IMR-90 (cell line): ENCODE results near the gene TXNRD1. TPM values are rescaled to one million over a fixed set of nuclear protein-coding genes. Genes with fewer than 3 reads are reported as not detected.

Experiments used
- ATAC-seq: fragments of 200-7000 bp; cut with Tn5 transposase; 2 replicates; pipeline ENCODE4 v1.9.1; 2020; ENCODE audit warnings: low read depth, mild to moderate bottlenecking, moderate library complexity
- BruUV-seq: library from RNA; stranded (reverse); fragments of 400-500 nt; replicated peaks from 2 replicates; lab custom pipeline; 2021; lab: Mats Ljungman, UMichigan
- CTCF ChIA-PET: fragments of 300-600 bp; formaldehyde crosslinking; extraction: SDS; loops from one replicate; lab custom pipeline; 2021; ENCODE audit warnings: antibody characterized with exemption; lab: Yijun Ruan, JAX
- POLR2A ChIA-PET: fragments of 300-600 bp; sonication (Branson Sonifier 250); formaldehyde crosslinking; loops from one replicate; lab custom pipeline; 2022; ENCODE audit warnings: antibody characterized with exemption; ENCODE audit not compliant: unreplicated experiment; lab: Charles Lee
- DNase-seq: peaks from one replicate; pipeline ENCODE4 v3.0.0; 2013
- H2AFZ ChIP-seq: replicated peaks from 2 replicates; pipeline ENCODE3; 2013; ENCODE audit warnings: low read length, mild to moderate bottlenecking; ENCODE audit not compliant: poor library complexity
- H2AK5ac ChIP-seq: 2 replicates; pipeline ENCODE4 v1.6.1; 2013; ENCODE audit warnings: low read depth, low read length, inconsistent platforms
- H2AK9ac ChIP-seq: replicated peaks from 2 replicates; pipeline ENCODE3; 2013; ENCODE audit warnings: mild to moderate bottlenecking, low read depth, low read length, moderate library complexity; ENCODE audit not compliant: poor library complexity
- H2BK120ac ChIP-seq: 2 replicates; pipeline ENCODE4 v1.6.1; 2013; ENCODE audit warnings: low read depth, low read length, inconsistent platforms
- H2BK15ac ChIP-seq: 3 replicates; pipeline ENCODE4 v1.6.1; 2013; ENCODE audit warnings: low read depth, low read length, inconsistent platforms
- H2BK20ac ChIP-seq: 2 replicates; pipeline ENCODE4 v1.6.1; 2013; ENCODE audit warnings: low read depth, mild to moderate bottlenecking, inconsistent platforms, low read length, moderate library complexity
- H2BK5ac ChIP-seq: 2 replicates; pipeline ENCODE4 v1.6.1; 2013; ENCODE audit warnings: mild to moderate bottlenecking, low read depth, low read length, inconsistent platforms; ENCODE audit not compliant: poor library complexity, severe bottlenecking
- H3K14ac ChIP-seq: replicated peaks from 2 replicates; pipeline ENCODE4 v1.6.1; 2013; ENCODE audit warnings: low read depth, low read length, inconsistent platforms
- H3K18ac ChIP-seq: 2 replicates; pipeline ENCODE4 v1.6.1; 2013; ENCODE audit warnings: low read depth, low read length, control low read depth
- H3K23ac ChIP-seq: 2 replicates; pipeline ENCODE4 v1.6.1; 2013; ENCODE audit warnings: low read depth, low read length, inconsistent platforms
- H3K27ac ChIP-seq: 2 replicates; pipeline ENCODE4 v1.5.1; 2013; ENCODE audit warnings: mild to moderate bottlenecking, control low read depth, low read length; ENCODE audit not compliant: insufficient read depth
- H3K27me3 ChIP-seq: 2 replicates; pipeline ENCODE4 v1.6.1; 2013; ENCODE audit warnings: low read length; ENCODE audit not compliant: control insufficient read depth, insufficient read depth
- H3K36me3 ChIP-seq: 2 replicates; pipeline ENCODE4 v1.6.1; 2013; ENCODE audit warnings: low read length, mixed read lengths; ENCODE audit not compliant: control insufficient read depth, insufficient read depth
- H3K4ac ChIP-seq: 2 replicates; pipeline ENCODE4 v1.6.1; 2013; ENCODE audit warnings: low read depth, low read length, inconsistent platforms
- H3K4me1 ChIP-seq: 2 replicates; pipeline ENCODE4 v1.6.1; 2013; ENCODE audit warnings: low read length, mixed read lengths; ENCODE audit not compliant: control insufficient read depth, insufficient read depth
- H3K4me2 ChIP-seq: 2 replicates; pipeline ENCODE4 v1.6.1; 2013; ENCODE audit warnings: low read depth, mild to moderate bottlenecking, control low read depth, low read length, moderate library complexity
- H3K4me3 ChIP-seq: 2 replicates; pipeline ENCODE4 v1.5.1; 2013; ENCODE audit warnings: low read depth, mild to moderate bottlenecking, control low read depth, low read length, moderate library complexity; ENCODE audit not compliant: insufficient read depth
- H3K56ac ChIP-seq: 2 replicates; pipeline ENCODE4 v1.6.1; 2013; ENCODE audit warnings: low read length, inconsistent platforms; ENCODE audit not compliant: insufficient read depth; ENCODE audit errors: extremely low read depth
- H3K79me1 ChIP-seq, 2 experiments: 2 replicates each; pipeline ENCODE4 v1.6.1; 2013; ENCODE audit warnings: low read length in 2 of 2, inconsistent platforms in 1 of 2, low read depth in 1 of 2
- H3K9ac ChIP-seq: 2 replicates; pipeline ENCODE4 v1.6.1; 2013; ENCODE audit warnings: low read depth, low read length, control low read depth
- H3K9me1 ChIP-seq: 2 replicates; pipeline ENCODE4 v1.6.1; 2013; ENCODE audit warnings: low read length, inconsistent platforms; ENCODE audit not compliant: insufficient read depth
- H3K9me3 ChIP-seq: 2 replicates; pipeline ENCODE4 v1.6.1; 2013; ENCODE audit warnings: low read length; ENCODE audit not compliant: control insufficient read depth, insufficient read depth
- H4K20me1 ChIP-seq: 2 replicates; pipeline ENCODE4 v1.6.1; 2013; ENCODE audit warnings: low read length, inconsistent platforms; ENCODE audit not compliant: insufficient read depth
- H4K5ac ChIP-seq: 2 replicates; pipeline ENCODE4 v1.6.1; 2013; ENCODE audit warnings: mild to moderate bottlenecking, low read depth, low read length, control low read depth
- H4K8ac ChIP-seq, 2 experiments: 2 replicates each; pipeline ENCODE4 v1.6.1; 2013; ENCODE audit warnings: low read depth in 2 of 2, low read length in 2 of 2, control low read depth in 1 of 2, inconsistent platforms in 1 of 2
- H4K91ac ChIP-seq: 2 replicates; pipeline ENCODE4 v1.6.1; 2013; ENCODE audit warnings: low read depth, low read length, inconsistent platforms; ENCODE audit not compliant: insufficient read depth
- CEBPB ChIP-seq: IDR thresholded peaks from 2 replicates; pipeline ENCODE4 v1.6.1; 2012; ENCODE audit warnings: low read depth, low read length, improper control_type of control experiment
- CHD1 ChIP-seq: IDR thresholded peaks from 2 replicates; pipeline ENCODE4 v1.6.1; 2012; ENCODE audit warnings: low read depth, low read length, improper control_type of control experiment
- FOS ChIP-seq: fragments of 150-350 bp; IDR thresholded peaks from 2 replicates; pipeline ENCODE4 v1.6.1; 2016; ENCODE audit warnings: low read depth, low read length
- MAFK ChIP-seq: IDR thresholded peaks from 2 replicates; pipeline ENCODE4 v1.6.1; 2012; ENCODE audit warnings: low read depth, low read length, improper control_type of control experiment
- MXI1 ChIP-seq: IDR thresholded peaks from 2 replicates; pipeline ENCODE4 v1.6.1; 2012; ENCODE audit warnings: low read depth, mild to moderate bottlenecking, low read length, moderate library complexity, borderline replicate concordance
- POLR2A ChIP-seq: IDR thresholded peaks from 2 replicates; pipeline ENCODE4 v1.6.1; 2012; ENCODE audit warnings: mild to moderate bottlenecking, low read depth, low read length
- RAD21 ChIP-seq: IDR thresholded peaks from 2 replicates; pipeline ENCODE4 v1.6.1; 2012; ENCODE audit warnings: low read length, improper control_type of control experiment
- RCOR1 ChIP-seq: IDR thresholded peaks from 2 replicates; pipeline ENCODE4 v1.6.1; 2012; ENCODE audit warnings: mild to moderate bottlenecking, low read length, improper control_type of control experiment; ENCODE audit not compliant: insufficient replicate concordance
- SMC3 ChIP-seq: fragments of 150-350 bp; IDR thresholded peaks from 2 replicates; pipeline ENCODE4 v1.6.1; 2016; ENCODE audit warnings: low read depth, mild to moderate bottlenecking, antibody characterized with exemption, low read length, moderate library complexity
- WGBS, 2 experiments: methylation state at CpG; one replicate each; pipeline versions ENCODE4 v1.1.5 to v1.1.7; 2013; ENCODE audit warnings: missing lambda C conversion rate in 2 of 2; ENCODE audit not compliant: insufficient read length in 1 of 2; ENCODE audit errors: extremely low coverage in 2 of 2; 5-methylcytosine and 5-hydroxymethylcytosine counted together
- dilution Hi-C: fragments of 300-500 bp; cut with HindIII; formaldehyde crosslinking; loops from one replicate; pipeline ENCODE4 v1.14.3; 2018; ENCODE audit warnings: low sequenced_read_pairs; ENCODE audit not compliant: unreplicated experiment
- in situ Hi-C: fragments of 300-500 bp; cut with MboI; formaldehyde crosslinking; loops from 3 replicates; pipeline ENCODE4 v1.14.3; 2019; ENCODE audit warnings: low sequenced_read_pairs, inconsistent platforms, mixed read lengths
- intact Hi-C: fragments of 100-400 bp; cut with micrococcal nuclease; formaldehyde crosslinking; loops from 2 replicates; pipeline ENCODE4 v1.10.0; 2022
- polyA plus RNA-seq, 3 experiments: library from polyadenylated mRNA; depleted of rRNA; stranded (reverse); fragments of >200 nt; gene quantifications; 2 replicates each; pipeline ENCODE4 v1.2.3, GENCODE V29; 2012; ENCODE audit warnings: low replicate concordance in 1 of 3
- total RNA-seq: library from RNA; depleted of rRNA; stranded (reverse); fragments of >200 nt; gene quantifications from 2 replicates; pipeline ENCODE4 v1.2.3, GENCODE V29; 2012
- TF ChIP-seq, protein P1 (sequence below): fragments of 150-350 bp; IDR thresholded peaks from 2 replicates; pipeline ENCODE4 v1.6.1; 2017; ENCODE audit warnings: mild to moderate bottlenecking, antibody characterized with exemption, low read length, low read depth
- TF ChIP-seq, protein P2 (sequence below): conservative IDR thresholded peaks from 2 replicates; pipeline ENCODE4 v1.5.1; 2012; ENCODE audit warnings: mild to moderate bottlenecking, low read depth, low read length, improper control_type of control experiment

The TXNRD1 gene
- total and polyA plus RNA-seq, 2 of the 4 experiments (the other 2 are of a cell fraction): 379 to 582 TPM

GRCh38 chr12:104303538-104304151 is 88.1 kb downstream of the TXNRD1 start, which contains the start of gene EID3 (continued):
- no peak for TF ChIP-seq RCOR1

DNA sequence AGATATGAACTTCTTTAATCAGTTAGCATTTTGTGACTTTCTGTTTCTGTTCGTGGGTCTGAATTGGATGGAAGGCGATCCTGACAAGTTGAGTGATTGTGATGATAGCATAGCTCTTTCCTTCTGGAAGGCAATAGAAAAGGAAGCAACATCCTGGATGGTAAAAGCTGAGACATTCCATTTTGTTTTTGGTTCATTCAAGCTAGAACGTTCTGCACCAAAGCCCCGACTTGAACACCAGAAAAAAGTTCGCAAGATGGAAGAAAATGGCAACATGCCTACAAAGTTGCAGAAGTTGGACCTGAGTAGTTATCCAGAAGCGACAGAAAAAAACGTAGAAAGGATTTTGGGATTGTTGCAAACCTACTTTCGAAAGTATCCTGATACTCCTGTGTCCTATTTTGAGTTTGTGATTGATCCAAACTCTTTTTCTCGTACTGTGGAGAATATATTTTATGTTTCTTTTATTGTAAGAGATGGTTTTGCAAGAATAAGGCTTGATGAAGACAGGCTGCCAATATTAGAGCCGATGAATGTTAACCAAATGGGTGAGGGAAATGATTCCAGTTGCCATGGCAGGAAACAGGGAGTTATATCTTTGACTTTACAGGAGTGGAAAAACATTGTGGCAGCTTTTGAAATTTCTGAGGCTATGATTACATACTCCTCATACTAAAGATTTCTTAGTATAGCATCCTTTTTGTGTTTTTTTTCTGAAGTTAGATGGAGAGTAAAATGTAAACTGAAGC is 88.9 kb downstream of the TXNRD1 start:
- CTCF ChIA-PET: no interaction called here

More for the DNA sequence above, 88.9 kb downstream of the TXNRD1 start:
- BruUV-seq: no TSS peak
- Histone ChIP-seq H3K27ac (peak overlapping the region; percentile 82; the same call in 1 of the 2 replicates), H3K4me1 (peaks cover 26% of the 10 kb centered on the region; the same call in 1 of the 2 replicates), H2AK5ac (0 out of 2 replicates have a peak overlapping the region, but pooled peaks have one; percentile 37), H2BK15ac (no peak overlapping the region), H4K20me1 (peaks cover 99% of the 10 kb centered on the region), H4K8ac (0 out of 4 replicates have a peak overlapping the region, but pooled peaks of 1 of the 2 experiments have one; percentile 20), H4K91ac (no peak overlapping the region), H2BK120ac (no peak overlapping the region), H4K5ac (no peak overlapping the region), H3K18ac (no peak overlapping the region; the same call in 1 of the 2 replicates), H3K9ac (peak overlapping the region; percentile 65; the same call in 1 of the 2 replicates), H2AFZ (no peak overlapping the region), H3K9me3 (no peaks in the 10 kb centered on the region), H3K4me3 (peak overlapping the region; percentile 43), H2BK5ac (peak overlapping the region; percentile 35), H3K56ac (no peak overlapping the region), H3K36me3 (peaks cover 18% of the 10 kb centered on the region), H3K4ac (no peak overlapping the region), H3K4me2 (peak overlapping the region; percentile 88), H3K79me1 (peaks cover 3 to 58% of the 10 kb centered on the region in 2 experiments; a peak in 2 of 4 replicates), H2AK9ac (no peak overlapping the region), H3K9me1 (peaks cover 16% of the 10 kb centered on the region), H3K23ac (peak overlapping the region; percentile 67), H3K27me3 (no peaks in the 10 kb centered on the region), H3K14ac (peak overlapping the region; percentile 41; the same call in 1 of the 2 replicates), H2BK20ac (no peak overlapping the region)
- no peak for ATAC-seq
- dilution Hi-C loops (no loop called here), intact Hi-C loops (no loop called here), in situ Hi-C loops (no loop called here)
- DNase-seq: no peak
- TF ChIP-seq POLR2A (no peak), CHD1 (no peak), MXI1 (no peak), RAD21 (no peak), MAFK (no peak), FOS (no peak), RCOR1 (no peak), CEBPB (no peak), SMC3 (no peak)
- TF ChIP-seq, protein P1, sequence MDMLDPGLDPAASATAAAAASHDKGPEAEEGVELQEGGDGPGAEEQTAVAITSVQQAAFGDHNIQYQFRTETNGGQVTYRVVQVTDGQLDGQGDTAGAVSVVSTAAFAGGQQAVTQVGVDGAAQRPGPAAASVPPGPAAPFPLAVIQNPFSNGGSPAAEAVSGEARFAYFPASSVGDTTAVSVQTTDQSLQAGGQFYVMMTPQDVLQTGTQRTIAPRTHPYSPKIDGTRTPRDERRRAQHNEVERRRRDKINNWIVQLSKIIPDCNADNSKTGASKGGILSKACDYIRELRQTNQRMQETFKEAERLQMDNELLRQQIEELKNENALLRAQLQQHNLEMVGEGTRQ: no peak
- TF ChIP-seq, protein P2, sequence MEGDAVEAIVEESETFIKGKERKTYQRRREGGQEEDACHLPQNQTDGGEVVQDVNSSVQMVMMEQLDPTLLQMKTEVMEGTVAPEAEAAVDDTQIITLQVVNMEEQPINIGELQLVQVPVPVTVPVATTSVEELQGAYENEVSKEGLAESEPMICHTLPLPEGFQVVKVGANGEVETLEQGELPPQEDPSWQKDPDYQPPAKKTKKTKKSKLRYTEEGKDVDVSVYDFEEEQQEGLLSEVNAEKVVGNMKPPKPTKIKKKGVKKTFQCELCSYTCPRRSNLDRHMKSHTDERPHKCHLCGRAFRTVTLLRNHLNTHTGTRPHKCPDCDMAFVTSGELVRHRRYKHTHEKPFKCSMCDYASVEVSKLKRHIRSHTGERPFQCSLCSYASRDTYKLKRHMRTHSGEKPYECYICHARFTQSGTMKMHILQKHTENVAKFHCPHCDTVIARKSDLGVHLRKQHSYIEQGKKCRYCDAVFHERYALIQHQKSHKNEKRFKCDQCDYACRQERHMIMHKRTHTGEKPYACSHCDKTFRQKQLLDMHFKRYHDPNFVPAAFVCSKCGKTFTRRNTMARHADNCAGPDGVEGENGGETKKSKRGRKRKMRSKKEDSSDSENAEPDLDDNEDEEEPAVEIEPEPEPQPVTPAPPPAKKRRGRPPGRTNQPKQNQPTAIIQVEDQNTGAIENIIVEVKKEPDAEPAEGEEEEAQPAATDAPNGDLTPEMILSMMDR: no peak
- POLR2A ChIA-PET: interaction anchor here (1.1 kb wide), 1 partner anchor 18 kb away, joined by 4 read pairs; no protein-coding TSS in a partner anchor
- WGBS, 2 experiments: 95% methylated on average over 4 of the region's 10 CpGs; no CpG with 5 or more reads in 1 of the 2 experiments
